Measurements from ENCODE around the gene UBE2C.

UBE2C gene

DNA sequence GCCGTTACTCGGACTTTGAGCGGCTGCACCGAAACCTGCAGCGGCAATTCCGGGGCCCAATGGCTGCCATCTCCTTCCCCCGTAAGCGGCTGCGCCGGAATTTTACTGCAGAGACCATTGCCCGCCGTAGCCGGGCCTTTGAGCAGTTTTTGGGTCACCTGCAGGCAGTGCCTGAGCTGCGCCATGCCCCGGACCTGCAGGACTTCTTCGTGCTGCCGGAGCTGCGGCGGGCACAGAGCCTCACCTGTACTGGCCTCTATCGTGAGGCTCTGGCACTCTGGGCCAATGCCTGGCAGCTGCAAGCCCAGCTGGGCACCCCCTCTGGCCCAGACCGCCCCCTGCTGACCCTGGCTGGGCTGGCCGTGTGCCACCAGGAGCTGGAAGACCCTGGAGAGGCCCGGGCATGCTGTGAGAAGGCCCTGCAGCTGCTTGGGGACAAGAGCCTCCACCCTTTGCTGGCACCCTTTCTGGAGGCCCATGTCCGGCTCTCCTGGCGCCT, 28.3 kb downstream of the UBE2C start:
- no peak for DNase-seq (ENCODE audit: low read depth)
- no peak overlapping the region for H3K4me3 ChIP-seq (ENCODE audit: low read depth, low read length)
- TF ChIP-seq, protein P1, sequence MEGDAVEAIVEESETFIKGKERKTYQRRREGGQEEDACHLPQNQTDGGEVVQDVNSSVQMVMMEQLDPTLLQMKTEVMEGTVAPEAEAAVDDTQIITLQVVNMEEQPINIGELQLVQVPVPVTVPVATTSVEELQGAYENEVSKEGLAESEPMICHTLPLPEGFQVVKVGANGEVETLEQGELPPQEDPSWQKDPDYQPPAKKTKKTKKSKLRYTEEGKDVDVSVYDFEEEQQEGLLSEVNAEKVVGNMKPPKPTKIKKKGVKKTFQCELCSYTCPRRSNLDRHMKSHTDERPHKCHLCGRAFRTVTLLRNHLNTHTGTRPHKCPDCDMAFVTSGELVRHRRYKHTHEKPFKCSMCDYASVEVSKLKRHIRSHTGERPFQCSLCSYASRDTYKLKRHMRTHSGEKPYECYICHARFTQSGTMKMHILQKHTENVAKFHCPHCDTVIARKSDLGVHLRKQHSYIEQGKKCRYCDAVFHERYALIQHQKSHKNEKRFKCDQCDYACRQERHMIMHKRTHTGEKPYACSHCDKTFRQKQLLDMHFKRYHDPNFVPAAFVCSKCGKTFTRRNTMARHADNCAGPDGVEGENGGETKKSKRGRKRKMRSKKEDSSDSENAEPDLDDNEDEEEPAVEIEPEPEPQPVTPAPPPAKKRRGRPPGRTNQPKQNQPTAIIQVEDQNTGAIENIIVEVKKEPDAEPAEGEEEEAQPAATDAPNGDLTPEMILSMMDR (IDR thresholded peaks at IDR 0.05; ENCODE audit: low read depth, low read length, missing control alignments): no peak

DNA sequence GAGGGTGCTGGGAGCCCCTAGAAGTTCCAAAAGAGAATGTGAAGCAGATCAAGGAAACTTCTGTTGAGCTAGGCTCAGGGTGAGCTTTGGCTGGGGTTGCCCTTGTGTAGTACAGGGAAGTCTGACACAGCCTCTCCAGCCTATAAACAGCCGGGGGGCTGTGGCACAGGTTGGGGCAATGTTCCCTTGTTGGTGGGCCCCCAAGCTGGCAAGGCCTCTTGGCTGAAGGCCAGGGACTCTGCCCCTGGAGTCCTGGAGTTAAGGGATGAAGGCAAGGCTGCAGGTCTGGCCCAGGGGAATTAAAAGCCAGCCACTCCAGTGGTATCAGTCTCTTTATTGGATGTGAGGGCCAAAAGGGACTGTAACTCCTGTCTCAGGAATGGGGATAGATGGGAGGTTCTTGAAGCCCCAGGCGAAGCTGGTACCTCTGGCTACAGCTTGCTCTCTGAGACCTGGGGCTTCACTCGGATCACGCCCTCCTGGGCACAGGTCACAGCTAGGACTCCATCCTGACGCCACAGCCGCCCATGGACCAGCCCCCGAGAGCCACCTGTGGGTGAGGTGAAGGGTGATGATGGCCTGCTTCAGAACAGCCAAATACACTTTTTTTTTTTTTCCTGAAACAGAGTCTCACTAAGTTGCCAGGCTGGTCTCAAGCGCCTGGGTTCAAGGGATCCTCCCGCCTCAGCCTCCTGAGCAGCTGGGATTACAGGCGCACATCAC, 29.1 kb downstream of the UBE2C start:
- H3K4me3 ChIP-seq (ENCODE audit: low read depth, low read length): no peak overlapping the region
- no peak for DNase-seq (ENCODE audit: low read depth)
- TF ChIP-seq, protein P1 (IDR thresholded peaks at IDR 0.05; ENCODE audit: low read depth, low read length, missing control alignments): no peak

DNA sequence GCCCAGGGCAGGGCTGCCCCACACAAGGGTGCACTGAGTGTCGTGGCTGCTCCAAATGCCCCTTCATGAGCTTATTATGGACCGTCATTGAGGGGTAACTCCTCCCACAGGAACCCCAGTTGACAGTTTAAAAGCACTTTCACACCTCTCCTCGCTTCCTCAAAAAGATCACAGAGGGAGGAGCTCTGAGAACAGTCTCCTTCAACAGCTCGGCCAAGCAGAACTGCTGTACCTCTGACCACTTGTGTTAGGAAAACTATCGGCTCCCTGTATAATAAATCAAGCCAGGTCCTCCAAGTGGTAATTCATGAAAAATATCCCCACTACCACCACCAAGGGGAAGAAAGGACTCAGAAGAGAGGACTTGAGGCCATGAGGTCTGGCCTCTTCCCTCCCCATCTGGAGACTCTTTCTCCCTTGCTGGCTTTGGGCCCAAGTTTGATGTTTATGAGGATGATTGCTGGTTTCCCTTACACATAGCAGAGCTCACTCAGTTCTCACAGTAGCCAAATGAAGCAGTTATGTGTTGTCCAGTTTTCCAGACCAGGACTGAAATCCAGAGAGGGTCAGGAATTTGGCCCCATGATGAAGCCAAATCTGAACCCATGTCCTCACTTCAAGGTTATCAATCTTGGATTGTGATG, 29.8 kb downstream of the UBE2C start:
- peak; percentile 31 for DNase-seq (ENCODE audit: low read depth)
- no peak overlapping the region for H3K4me3 ChIP-seq (ENCODE audit: low read depth, low read length)
- TF ChIP-seq, protein P1 (IDR thresholded peaks at IDR 0.05; ENCODE audit: low read depth, low read length, missing control alignments): no peak

DNA sequence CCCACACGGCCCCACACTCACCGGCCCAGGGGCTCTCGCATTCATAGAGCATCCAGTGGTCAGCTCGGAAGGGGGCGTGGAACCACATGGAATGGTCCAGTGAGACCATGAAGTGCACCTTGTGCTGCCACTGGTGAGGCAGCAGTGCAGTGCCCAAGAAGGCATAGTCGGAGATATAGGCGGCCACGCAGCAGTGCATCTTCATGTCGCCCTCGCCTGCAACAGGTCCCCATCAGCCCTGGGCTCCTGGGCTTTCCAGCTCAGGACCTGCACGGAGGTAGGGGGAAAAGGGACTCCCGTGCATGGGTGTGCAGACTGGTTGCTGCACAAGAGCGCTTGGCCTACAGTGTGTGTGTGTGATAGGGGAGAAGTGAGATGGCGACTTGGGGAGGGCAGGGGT, 31.1 kb downstream of the UBE2C start:
- DNase-seq (ENCODE audit: low read depth): no peak
- TF ChIP-seq, protein P1 (IDR thresholded peaks at IDR 0.05; ENCODE audit: low read depth, low read length, missing control alignments): no peak
- no peak overlapping the region for H3K4me3 ChIP-seq (ENCODE audit: low read depth, low read length)

DNA sequence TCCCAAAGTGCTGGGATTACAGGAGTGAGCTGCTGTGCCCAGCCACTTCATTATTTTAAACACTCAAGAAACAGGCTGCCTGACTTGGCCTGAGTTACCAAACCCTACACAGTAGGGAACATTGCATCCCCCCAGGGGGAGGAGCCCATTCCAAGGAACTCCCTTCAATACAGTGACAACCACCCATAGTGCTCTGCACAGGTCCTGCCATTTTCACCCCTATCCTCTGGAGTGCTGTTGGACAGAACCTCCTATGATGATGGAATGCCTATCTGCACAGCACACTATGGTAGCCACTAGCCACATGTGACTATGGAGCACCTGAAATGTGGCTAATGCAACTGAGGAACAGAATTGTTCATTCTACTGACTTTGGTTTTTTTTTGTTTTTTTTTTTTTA, 33.0 kb downstream of the UBE2C start:
- no peak for DNase-seq (ENCODE audit: low read depth)
- no peak overlapping the region for H3K4me3 ChIP-seq (ENCODE audit: low read depth, low read length)
- TF ChIP-seq, protein P1 (IDR thresholded peaks at IDR 0.05; ENCODE audit: low read depth, low read length, missing control alignments): no peak

DNA sequence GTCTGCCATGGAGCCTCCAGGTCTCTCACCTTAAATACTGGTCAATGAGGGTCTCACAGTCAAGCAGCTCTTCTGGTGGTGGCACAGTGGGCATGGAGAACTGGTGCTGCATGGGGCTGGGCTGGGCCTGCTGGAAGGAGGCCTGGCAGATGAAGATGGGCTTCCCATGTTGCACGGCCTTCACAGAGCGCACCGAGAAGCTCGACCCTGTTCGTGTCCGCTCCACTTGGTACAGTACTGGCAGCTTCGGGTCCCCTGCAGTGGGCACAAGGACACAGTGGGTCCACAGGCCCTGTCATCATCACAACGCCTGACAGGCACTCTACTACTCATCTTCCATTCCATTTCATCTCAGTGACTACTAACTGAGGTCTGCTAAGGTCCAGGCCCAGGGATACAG, 36.0 kb downstream of the UBE2C start:
- TF ChIP-seq, protein P1 (IDR thresholded peaks at IDR 0.05; ENCODE audit: low read depth, low read length, missing control alignments): no peak
- DNase-seq (ENCODE audit: low read depth): no peak
- H3K4me3 ChIP-seq (ENCODE audit: low read depth, low read length): no peak overlapping the region

Data from GM12864 (cell line).